Adrenal gland (tissue), 12 donors: ENCODE data around the gene MUSK. TPM values are rescaled to one million over a fixed set of nuclear protein-coding genes. Genes with fewer than 3 reads are reported as not detected.
A peak's percentile ranks its signal among the peaks of the same experiment; 100 is the strongest.

Experiments
- DNase-seq, 7 donors: peaks; one replicate each; pipeline ENCODE4 v3.0.0-alpha.2; 2019 to 2020
- H3K27ac ChIP-seq, 5 donors: fragments of 200-600 bp; sonication (generic) in 4 of 5; 1 replicate in 3 of 5; 2 replicates in 2 of 5; pipeline versions ENCODE4 v1.5.1 to v1.8.0; 2016 to 2020; ENCODE audit warnings: mild to moderate bottlenecking in 1 of 5
- H3K27me3 ChIP-seq: fragments of 200-600 bp; 2 replicates; pipeline ENCODE4 v1.8.0; 2021
- H3K36me3 ChIP-seq, 2 donors: fragments of 200-600 bp; replicated peaks in 1 of 2; 1 replicate in 1 of 2; 2 replicates in 1 of 2; pipeline versions ENCODE4 v1.5.1 to v1.8.0; 2018 to 2022
- H3K4me1 ChIP-seq, 2 donors: fragments of 200-600 bp; replicated peaks in 1 of 2; 1 replicate in 1 of 2; 2 replicates in 1 of 2; pipeline versions ENCODE4 v1.5.1 to v1.8.0; 2018 to 2021
- H3K4me3 ChIP-seq, 4 donors: fragments of 200-600 bp; sonication (generic) in 3 of 4; one replicate each; pipeline ENCODE4 v1.5.1; 2016 to 2018
- H3K9me3 ChIP-seq, 3 donors: fragments of 200-600 bp; sonication (generic) in 1 of 3; replicated peaks in 1 of 3; 1 replicate in 2 of 3; 2 replicates in 1 of 3; pipeline versions ENCODE4 v1.5.1 to v1.8.0; 2016 to 2021
- CTCF ChIP-seq, 6 experiments: fragments of 450-650 bp in 4 of 6; fragments of 200-600 bp in 2 of 6; sonication (generic) in 1 of 6; IDR thresholded peaks; 1 replicate in 5 of 6; 2 replicates in 1 of 6; pipeline versions ENCODE4 v1.5.1 to v1.8.0; 2016 to 2021; ENCODE audit warnings: antibody characterized with exemption in 6 of 6, mild to moderate bottlenecking in 2 of 6, moderate library complexity in 1 of 6
- POLR2A ChIP-seq, 2 donors: fragments of 450-650 bp; IDR thresholded peaks; one replicate each; pipeline ENCODE4 v1.6.1; 2017; ENCODE audit warnings: antibody characterized with exemption in 2 of 2, mild to moderate bottlenecking in 2 of 2, moderate library complexity in 1 of 2
- WGBS, 4 donors: extraction: QIAGEN DNeasy Blood & Tissue Kit in 2 of 4; methylation state at CpG; one replicate each; pipeline versions ENCODE4 v1.1.5 to v1.1.7; 2013 to 2017; 5-methylcytosine and 5-hydroxymethylcytosine counted together
- intact Hi-C, 2 donors: fragments of 100-400 bp; cut with DNase I; formaldehyde crosslinking; loops; one replicate each; pipeline versions ENCODE4 v1.14.1 to v1.15.0; 2022 to 2023
- polyA plus RNA-seq, 3 donors: library from polyadenylated mRNA; stranded (reverse); fragments of 200-250 nt in 2 of 3; fragments of 350-450 nt in 1 of 3; fragmentation: Illumina TruSeq in 1 of 3; extraction: RNeasy Lipid Tissue Mini Kit (QIAGEN cat#74804) in 1 of 3; gene quantifications; one replicate each; pipeline ENCODE4 v1.2.3, GENCODE V29; 2013 to 2014
- total RNA-seq, 9 donors: library from RNA; depleted of rRNA in 4 of 9; stranded (reverse); fragments of >200 nt in 4 of 9; fragments of 120-200 nt in 1 of 9; fragmentation: NEBNext Ultra II Directional in 1 of 9; extraction: Animal tissue kit (Norgen Biotek cat#: 25700) in 1 of 9; gene quantifications; one replicate each; pipeline versions ENCODE4 v1.1.0 to v1.2.4, GENCODE V29; 2013 to 2023
- donor health status: healthy with polysubstance abuse.
- donor health status: Bipolar disorder and iron deficiency.
- donor health status: DM: yes; HTN: yes; CAD: no.
- donor health status: DM: no; HTN: no; CAD: no.
- donor health status: DM: no; HTN: no; CAD: no.
- donor health status: DM: yes; HTN: yes; CAD: no.

Gene MUSK
- total and polyA plus RNA-seq, 12 donors: 0.04 to 5.1 (median 0.15) TPM; not detected in 2

DNA sequence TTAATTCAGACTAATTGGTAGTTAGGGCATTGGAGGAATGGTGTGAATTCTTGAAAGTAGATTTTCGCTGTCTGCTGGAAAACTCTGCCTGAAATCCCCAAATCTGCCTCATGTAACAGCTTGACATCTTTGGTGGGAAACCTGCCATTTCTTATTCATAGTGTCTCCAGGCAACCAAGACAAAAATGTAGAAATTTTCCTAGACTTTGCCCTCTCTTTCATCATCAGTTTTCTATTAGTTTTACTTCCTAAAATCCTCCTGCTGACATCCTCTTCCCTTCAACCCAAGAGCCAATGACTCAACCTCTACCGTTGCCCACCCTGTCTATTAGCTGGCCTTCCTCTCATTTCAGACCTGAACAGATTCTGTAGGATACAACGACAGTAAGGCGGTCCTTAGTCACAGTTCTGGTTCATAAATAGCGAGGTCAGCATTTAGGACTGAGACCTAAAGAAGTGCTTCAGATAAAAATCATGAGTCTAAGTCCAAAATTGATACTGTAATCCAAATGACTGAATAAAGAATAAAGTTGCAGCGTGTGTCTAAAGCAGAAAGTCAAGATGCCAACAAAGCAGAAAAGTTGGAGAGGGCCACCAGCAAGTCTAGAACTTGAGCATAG lies 133.9 kb downstream of the MUSK start:
- 59 to 71% (median 70%) methylated on average over 6 of the region's 6 CpGs for WGBS, 4 donors
- no peak for DNase-seq

DNA sequence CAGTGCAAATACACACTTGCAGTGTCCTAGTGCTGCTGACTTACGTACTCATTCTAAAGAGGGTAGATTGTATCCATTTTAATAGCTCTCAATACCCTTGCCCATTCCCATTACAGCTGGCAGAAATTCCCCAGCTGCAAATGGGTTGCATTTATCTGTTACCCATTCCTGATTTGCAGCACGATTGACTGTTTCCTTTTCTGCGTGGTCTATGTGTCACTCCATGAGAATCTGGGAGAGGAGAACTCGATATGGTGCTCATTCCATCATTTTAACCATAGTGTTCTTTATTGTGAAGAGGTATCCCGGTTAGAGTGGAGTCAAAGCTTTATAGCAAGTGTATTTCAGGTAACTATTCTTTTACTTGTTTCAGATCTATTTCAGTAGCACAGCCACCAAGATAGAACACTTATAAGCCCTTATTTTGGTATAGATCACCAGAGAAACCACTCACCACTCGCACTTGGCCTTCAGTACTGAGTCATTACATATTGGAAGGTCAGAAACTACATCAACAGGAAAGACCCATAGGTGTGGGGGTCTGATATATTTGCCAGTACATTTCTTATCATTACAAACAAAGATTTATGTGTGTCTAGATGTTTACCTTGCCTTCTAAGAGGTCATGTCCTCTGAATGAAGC lies 139.5 kb downstream of the MUSK start:
- Histone ChIP-seq H3K36me3 (no peaks in the 10 kb centered on the region), H3K4me1 (no peaks in the 10 kb centered on the region), H3K4me3 (no peak overlapping the region), H3K9me3 (no peaks in the 10 kb centered on the region), H3K27ac (no peak overlapping the region), H3K27me3 (no peaks in the 10 kb centered on the region)
- no peak for DNase-seq
- TF ChIP-seq CTCF (IDR thresholded peaks at IDR 0.05): no peak
- no peak for TF ChIP-seq POLR2A (IDR thresholded peaks at IDR 0.05)
- 74 to 81% (median 78%) methylated on average over 6 of the region's 6 CpGs for WGBS, 4 donors
- intact Hi-C loops: no loop called here

More for the DNA sequence above, 133.9 kb downstream of the MUSK start:
- Histone ChIP-seq H3K27me3 (no peaks in the 10 kb centered on the region), H3K4me1 (peaks cover 0 to 13% of the 10 kb centered on the region in 2 donors), H3K9me3 (no peaks in the 10 kb centered on the region), H3K4me3 (no peak overlapping the region), H3K27ac (peak overlapping the region in 1 of 5 donors; percentile 15), H3K36me3 (no peaks in the 10 kb centered on the region)
- TF ChIP-seq CTCF (IDR thresholded peaks at IDR 0.05): no peak
- TF ChIP-seq POLR2A (IDR thresholded peaks at IDR 0.05): no peak
- intact Hi-C loops: no loop called here

DNA sequence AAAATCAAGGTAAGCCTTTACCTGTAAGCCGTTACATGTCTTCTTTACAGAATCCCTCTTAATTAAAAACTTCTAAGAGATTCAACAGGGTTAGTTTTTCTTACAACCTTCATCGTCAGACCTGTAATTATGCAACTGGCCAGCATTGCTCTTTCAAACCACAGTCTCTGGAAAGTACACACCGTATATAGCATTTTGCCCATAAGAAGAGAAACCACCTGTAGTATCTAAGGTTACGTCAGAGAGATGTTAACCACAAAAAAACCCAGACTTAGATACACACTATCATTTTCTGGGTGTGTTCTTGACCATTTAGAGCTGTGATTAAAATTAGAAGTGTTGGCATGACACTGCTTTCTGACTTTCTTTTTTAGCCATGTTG lies 140.0 kb downstream of the MUSK start:
- 67 to 79% (median 75%) methylated on average over 4 of the region's 4 CpGs for WGBS, 4 donors

More for the DNA sequence above, 140.0 kb downstream of the MUSK start:
- H3K4me1 ChIP-seq: no peaks in the 10 kb centered on the region
- H3K27me3 ChIP-seq: no peaks in the 10 kb centered on the region
- no peak for TF ChIP-seq CTCF (IDR thresholded peaks at IDR 0.05)
- no peak for TF ChIP-seq POLR2A (IDR thresholded peaks at IDR 0.05)
- intact Hi-C loops: no loop called here
- H3K27ac ChIP-seq: no peak overlapping the region
- H3K36me3 ChIP-seq: no peaks in the 10 kb centered on the region
- H3K4me3 ChIP-seq: no peak overlapping the region
- no peaks in the 10 kb centered on the region for H3K9me3 ChIP-seq
- DNase-seq: no peak
